ENCODE measurements around the gene CSTF2.

The CSTF2 gene

DNA sequence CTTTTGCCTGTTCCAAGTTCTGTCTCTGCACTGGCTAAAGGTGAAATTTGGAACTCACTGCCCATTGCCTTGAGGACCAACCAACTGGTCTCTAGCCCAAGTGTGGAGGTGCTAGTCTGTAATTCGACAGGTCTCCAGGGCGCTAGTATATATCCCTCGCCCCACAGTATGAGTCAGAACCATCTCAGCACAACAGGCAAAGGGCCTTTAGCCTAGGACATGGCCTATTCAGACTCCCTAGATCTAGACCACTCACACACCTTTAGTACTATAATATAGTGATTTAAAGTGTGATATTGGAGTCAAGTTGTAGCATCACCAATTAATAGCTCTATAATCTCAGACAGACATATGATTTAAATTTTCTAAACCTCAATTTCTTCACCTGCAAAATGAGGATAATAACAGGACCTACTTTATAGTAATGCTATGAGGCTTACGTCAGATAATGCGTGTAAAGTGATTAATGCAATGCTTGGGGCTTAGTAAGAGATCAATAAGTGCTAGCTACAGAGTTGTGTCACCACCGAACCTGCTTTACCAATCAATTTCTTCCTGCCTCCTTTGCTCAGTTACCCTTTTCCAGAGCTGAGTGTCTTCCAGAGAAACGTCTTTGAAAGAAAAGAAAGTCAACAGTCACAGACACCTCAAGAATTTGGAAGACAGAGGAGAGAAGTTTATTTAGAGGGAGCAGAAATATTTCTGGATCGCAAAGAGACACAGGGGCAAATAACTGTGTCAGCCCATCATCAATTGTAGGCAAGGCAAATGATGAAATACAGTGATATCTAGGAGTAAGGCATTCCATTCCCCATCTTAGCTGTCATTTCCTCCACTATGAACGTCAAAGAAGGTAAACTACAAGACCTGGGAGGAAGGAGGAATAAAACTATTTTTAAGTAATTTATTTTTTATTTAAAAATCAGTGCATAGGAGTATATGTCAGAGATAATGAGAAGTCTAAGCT is 51.7 kb downstream of the CSTF2 start:
- no peak for DNase-seq

DNA sequence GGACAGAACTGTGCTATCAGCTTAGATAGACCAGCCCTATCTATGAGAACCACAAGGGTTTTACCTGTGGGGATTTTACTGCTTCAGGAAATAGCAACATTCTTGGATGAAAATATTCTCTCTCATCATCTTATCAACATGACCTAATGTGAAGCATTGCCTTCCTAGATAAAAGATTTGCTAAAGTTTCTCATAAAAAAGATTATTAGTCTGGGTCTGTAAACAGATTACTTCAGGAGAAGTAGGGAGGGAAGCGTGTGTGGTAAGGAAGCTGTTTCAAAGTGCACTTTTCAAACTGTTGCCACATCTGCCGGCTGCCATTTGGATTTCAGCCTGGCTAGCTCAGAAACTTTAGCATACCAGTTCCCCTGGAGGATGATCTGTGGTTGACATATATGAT is 54.1 kb downstream of the CSTF2 start, which contains the start of gene NOX1:
NOX1 (minus strand) TSS at position 35 of the 400 bp plus-strand sequence. CDS start 220 bp downstream, outside the sequence.
- DNase-seq: no peak

DNA sequence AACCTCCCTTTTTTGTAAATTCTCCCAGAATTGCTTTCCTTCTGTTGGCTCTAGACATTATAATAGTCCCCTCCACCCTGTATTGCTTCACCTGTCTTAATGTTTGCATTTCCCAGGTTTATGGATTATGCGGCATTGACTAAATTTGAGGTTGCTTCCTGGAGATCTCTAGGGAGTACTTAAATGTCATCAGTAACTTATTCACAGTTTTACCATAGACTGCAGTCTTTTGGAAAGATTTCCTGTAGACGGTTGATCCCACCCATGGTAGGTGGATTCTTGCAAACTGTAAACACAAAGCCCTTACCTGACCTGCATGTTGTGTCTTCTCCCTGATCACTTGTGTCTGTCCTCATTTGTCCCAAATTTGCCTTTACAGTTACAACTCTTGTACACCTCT is 60.2 kb downstream of the CSTF2 start:
- DNase-seq: no peak

DNA sequence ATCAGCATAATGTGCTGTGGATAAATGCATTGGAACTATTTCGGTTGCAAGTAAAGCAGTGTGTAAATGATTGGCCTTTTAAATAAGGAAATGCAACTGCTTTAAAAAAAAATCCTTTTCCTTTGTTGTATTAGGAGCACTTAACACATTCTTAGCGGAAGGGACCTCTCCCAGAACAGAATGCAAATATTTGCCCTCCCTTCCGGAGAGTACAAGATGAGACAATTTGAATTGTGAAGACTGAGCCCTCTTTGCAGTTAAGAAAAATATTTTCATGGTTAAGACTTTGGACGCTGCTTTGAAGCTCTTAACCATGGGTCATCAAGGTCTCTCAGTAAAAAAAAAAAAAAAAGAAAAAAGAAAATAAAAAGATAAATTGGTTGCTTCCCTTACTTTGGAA is 63.5 kb downstream of the CSTF2 start:
- DNase-seq: no peak

All from activated CD4-positive, alpha-beta T cell treated with anti-CD3 and anti-CD28 coated beads, Interleukin-2, amount 50 U/mL, for 4 hours (primary cell).